IMR-90 (cell line): ENCODE data around the gene CELF5. TPM values are rescaled to one million over a fixed set of nuclear protein-coding genes. Genes with fewer than 3 reads are reported as not detected.

Experiments
- ATAC-seq: fragments of 200-7000 bp; cut with Tn5 transposase; 2 replicates; pipeline ENCODE4 v1.9.1; 2020; ENCODE audit warnings: low read depth, mild to moderate bottlenecking, moderate library complexity
- BruUV-seq: library from RNA; stranded (reverse); fragments of 400-500 nt; replicated peaks from 2 replicates; lab custom pipeline; 2021; lab: Mats Ljungman, UMichigan
- CTCF ChIA-PET: fragments of 300-600 bp; formaldehyde crosslinking; extraction: SDS; loops from one replicate; lab custom pipeline; 2021; ENCODE audit warnings: antibody characterized with exemption; lab: Yijun Ruan, JAX
- POLR2A ChIA-PET: fragments of 300-600 bp; sonication (Branson Sonifier 250); formaldehyde crosslinking; loops from one replicate; lab custom pipeline; 2022; ENCODE audit warnings: antibody characterized with exemption; ENCODE audit not compliant: unreplicated experiment; lab: Charles Lee
- DNase-seq: peaks from one replicate; pipeline ENCODE4 v3.0.0; 2013
- H2AFZ ChIP-seq: replicated peaks from 2 replicates; pipeline ENCODE3; 2013; ENCODE audit warnings: low read length, mild to moderate bottlenecking; ENCODE audit not compliant: poor library complexity
- H2AK5ac ChIP-seq: 2 replicates; pipeline ENCODE4 v1.6.1; 2013; ENCODE audit warnings: low read depth, low read length, inconsistent platforms
- H2AK9ac ChIP-seq: replicated peaks from 2 replicates; pipeline ENCODE3; 2013; ENCODE audit warnings: mild to moderate bottlenecking, low read depth, low read length, moderate library complexity; ENCODE audit not compliant: poor library complexity
- H2BK120ac ChIP-seq: 2 replicates; pipeline ENCODE4 v1.6.1; 2013; ENCODE audit warnings: low read depth, low read length, inconsistent platforms
- H2BK15ac ChIP-seq: 3 replicates; pipeline ENCODE4 v1.6.1; 2013; ENCODE audit warnings: low read depth, low read length, inconsistent platforms
- H2BK20ac ChIP-seq: 2 replicates; pipeline ENCODE4 v1.6.1; 2013; ENCODE audit warnings: low read depth, mild to moderate bottlenecking, inconsistent platforms, low read length, moderate library complexity
- H2BK5ac ChIP-seq: 2 replicates; pipeline ENCODE4 v1.6.1; 2013; ENCODE audit warnings: mild to moderate bottlenecking, low read depth, low read length, inconsistent platforms; ENCODE audit not compliant: poor library complexity, severe bottlenecking
- H3K14ac ChIP-seq: replicated peaks from 2 replicates; pipeline ENCODE4 v1.6.1; 2013; ENCODE audit warnings: low read depth, low read length, inconsistent platforms
- H3K18ac ChIP-seq: 2 replicates; pipeline ENCODE4 v1.6.1; 2013; ENCODE audit warnings: low read depth, low read length, control low read depth
- H3K23ac ChIP-seq: 2 replicates; pipeline ENCODE4 v1.6.1; 2013; ENCODE audit warnings: low read depth, low read length, inconsistent platforms
- H3K27ac ChIP-seq: 2 replicates; pipeline ENCODE4 v1.5.1; 2013; ENCODE audit warnings: mild to moderate bottlenecking, control low read depth, low read length; ENCODE audit not compliant: insufficient read depth
- H3K27me3 ChIP-seq: 2 replicates; pipeline ENCODE4 v1.6.1; 2013; ENCODE audit warnings: low read length; ENCODE audit not compliant: control insufficient read depth, insufficient read depth
- H3K36me3 ChIP-seq: 2 replicates; pipeline ENCODE4 v1.6.1; 2013; ENCODE audit warnings: low read length, mixed read lengths; ENCODE audit not compliant: control insufficient read depth, insufficient read depth
- H3K4ac ChIP-seq: 2 replicates; pipeline ENCODE4 v1.6.1; 2013; ENCODE audit warnings: low read depth, low read length, inconsistent platforms
- H3K4me1 ChIP-seq: 2 replicates; pipeline ENCODE4 v1.6.1; 2013; ENCODE audit warnings: low read length, mixed read lengths; ENCODE audit not compliant: control insufficient read depth, insufficient read depth
- H3K4me2 ChIP-seq: 2 replicates; pipeline ENCODE4 v1.6.1; 2013; ENCODE audit warnings: low read depth, mild to moderate bottlenecking, control low read depth, low read length, moderate library complexity
- H3K4me3 ChIP-seq: 2 replicates; pipeline ENCODE4 v1.5.1; 2013; ENCODE audit warnings: low read depth, mild to moderate bottlenecking, control low read depth, low read length, moderate library complexity; ENCODE audit not compliant: insufficient read depth
- H3K56ac ChIP-seq: 2 replicates; pipeline ENCODE4 v1.6.1; 2013; ENCODE audit warnings: low read length, inconsistent platforms; ENCODE audit not compliant: insufficient read depth; ENCODE audit errors: extremely low read depth
- H3K79me1 ChIP-seq, 2 experiments: 2 replicates each; pipeline ENCODE4 v1.6.1; 2013; ENCODE audit warnings: low read length in 2 of 2, inconsistent platforms in 1 of 2, low read depth in 1 of 2
- H3K9ac ChIP-seq: 2 replicates; pipeline ENCODE4 v1.6.1; 2013; ENCODE audit warnings: low read depth, low read length, control low read depth
- H3K9me1 ChIP-seq: 2 replicates; pipeline ENCODE4 v1.6.1; 2013; ENCODE audit warnings: low read length, inconsistent platforms; ENCODE audit not compliant: insufficient read depth
- H3K9me3 ChIP-seq: 2 replicates; pipeline ENCODE4 v1.6.1; 2013; ENCODE audit warnings: low read length; ENCODE audit not compliant: control insufficient read depth, insufficient read depth
- H4K20me1 ChIP-seq: 2 replicates; pipeline ENCODE4 v1.6.1; 2013; ENCODE audit warnings: low read length, inconsistent platforms; ENCODE audit not compliant: insufficient read depth
- H4K5ac ChIP-seq: 2 replicates; pipeline ENCODE4 v1.6.1; 2013; ENCODE audit warnings: mild to moderate bottlenecking, low read depth, low read length, control low read depth
- H4K8ac ChIP-seq, 2 experiments: 2 replicates each; pipeline ENCODE4 v1.6.1; 2013; ENCODE audit warnings: low read depth in 2 of 2, low read length in 2 of 2, control low read depth in 1 of 2, inconsistent platforms in 1 of 2
- H4K91ac ChIP-seq: 2 replicates; pipeline ENCODE4 v1.6.1; 2013; ENCODE audit warnings: low read depth, low read length, inconsistent platforms; ENCODE audit not compliant: insufficient read depth
- BHLHE40 ChIP-seq: fragments of 150-350 bp; IDR thresholded peaks from 2 replicates; pipeline ENCODE4 v1.6.1; 2016; ENCODE audit warnings: mild to moderate bottlenecking, low read depth, low read length
- CEBPB ChIP-seq: IDR thresholded peaks from 2 replicates; pipeline ENCODE4 v1.6.1; 2012; ENCODE audit warnings: low read depth, low read length, improper control_type of control experiment
- CHD1 ChIP-seq: IDR thresholded peaks from 2 replicates; pipeline ENCODE4 v1.6.1; 2012; ENCODE audit warnings: low read depth, low read length, improper control_type of control experiment
- CTCF ChIP-seq: conservative IDR thresholded peaks from 2 replicates; pipeline ENCODE4 v1.5.1; 2012; ENCODE audit warnings: mild to moderate bottlenecking, low read depth, low read length, improper control_type of control experiment
- ELK1 ChIP-seq: fragments of 150-350 bp; IDR thresholded peaks from 2 replicates; pipeline ENCODE4 v1.6.1; 2016; ENCODE audit warnings: low read depth, mild to moderate bottlenecking, low read length, moderate library complexity, borderline replicate concordance
- FOS ChIP-seq: fragments of 150-350 bp; IDR thresholded peaks from 2 replicates; pipeline ENCODE4 v1.6.1; 2016; ENCODE audit warnings: low read depth, low read length
- MAFK ChIP-seq: IDR thresholded peaks from 2 replicates; pipeline ENCODE4 v1.6.1; 2012; ENCODE audit warnings: low read depth, low read length, improper control_type of control experiment
- MAZ ChIP-seq: IDR thresholded peaks from 2 replicates; pipeline ENCODE4 v1.6.1; 2012; ENCODE audit warnings: low read depth, mild to moderate bottlenecking, low read length, improper control_type of control experiment, moderate library complexity, borderline replicate concordance
- MXI1 ChIP-seq: IDR thresholded peaks from 2 replicates; pipeline ENCODE4 v1.6.1; 2012; ENCODE audit warnings: low read depth, mild to moderate bottlenecking, low read length, moderate library complexity, borderline replicate concordance
- NFE2L2 ChIP-seq: fragments of 150-350 bp; IDR thresholded peaks from 2 replicates; pipeline ENCODE4 v1.6.1; 2016; ENCODE audit warnings: low read depth, mild to moderate bottlenecking, low read length
- POLR2A ChIP-seq: IDR thresholded peaks from 2 replicates; pipeline ENCODE4 v1.6.1; 2012; ENCODE audit warnings: mild to moderate bottlenecking, low read depth, low read length
- RAD21 ChIP-seq: IDR thresholded peaks from 2 replicates; pipeline ENCODE4 v1.6.1; 2012; ENCODE audit warnings: low read length, improper control_type of control experiment
- RCOR1 ChIP-seq: IDR thresholded peaks from 2 replicates; pipeline ENCODE4 v1.6.1; 2012; ENCODE audit warnings: mild to moderate bottlenecking, low read length, improper control_type of control experiment; ENCODE audit not compliant: insufficient replicate concordance
- RFX5 ChIP-seq: IDR thresholded peaks from 2 replicates; pipeline ENCODE4 v1.8.0; 2012; ENCODE audit warnings: low read depth, mild to moderate bottlenecking, low read length, moderate library complexity
- SMC3 ChIP-seq: fragments of 150-350 bp; IDR thresholded peaks from 2 replicates; pipeline ENCODE4 v1.6.1; 2016; ENCODE audit warnings: low read depth, mild to moderate bottlenecking, antibody characterized with exemption, low read length, moderate library complexity
- USF2 ChIP-seq: fragments of 150-350 bp; IDR thresholded peaks from 2 replicates; pipeline ENCODE4 v1.6.1; 2017; ENCODE audit warnings: mild to moderate bottlenecking, antibody characterized with exemption, low read length, low read depth
- WGBS, 2 experiments: methylation state at CpG; one replicate each; pipeline versions ENCODE4 v1.1.5 to v1.1.7; 2013; ENCODE audit warnings: missing lambda C conversion rate in 2 of 2; ENCODE audit not compliant: insufficient read length in 1 of 2; ENCODE audit errors: extremely low coverage in 2 of 2; 5-methylcytosine and 5-hydroxymethylcytosine counted together
- dilution Hi-C: fragments of 300-500 bp; cut with HindIII; formaldehyde crosslinking; loops from one replicate; pipeline ENCODE4 v1.14.3; 2018; ENCODE audit warnings: low sequenced_read_pairs; ENCODE audit not compliant: unreplicated experiment
- in situ Hi-C: fragments of 300-500 bp; cut with MboI; formaldehyde crosslinking; loops from 3 replicates; pipeline ENCODE4 v1.14.3; 2019; ENCODE audit warnings: low sequenced_read_pairs, inconsistent platforms, mixed read lengths
- intact Hi-C: fragments of 100-400 bp; cut with micrococcal nuclease; formaldehyde crosslinking; loops from 2 replicates; pipeline ENCODE4 v1.10.0; 2022
- polyA plus RNA-seq, 3 experiments: library from polyadenylated mRNA; depleted of rRNA; stranded (reverse); fragments of >200 nt; gene quantifications; 2 replicates each; pipeline ENCODE4 v1.2.3, GENCODE V29; 2012; ENCODE audit warnings: low replicate concordance in 1 of 3
- total RNA-seq: library from RNA; depleted of rRNA; stranded (reverse); fragments of >200 nt; gene quantifications from 2 replicates; pipeline ENCODE4 v1.2.3, GENCODE V29; 2012

The CELF5 gene
- total and polyA plus RNA-seq, 2 of the 4 experiments (the other 2 are of a cell fraction) = 0.02 TPM; not detected in 1

GRCh38 chr19:3309724-3310123, 85.3 kb downstream of the CELF5 start:
- Histone ChIP-seq H3K9me1 (no peaks in the 10 kb centered on the region), H3K79me1 (no peaks in the 10 kb centered on the region), H3K14ac (no peak overlapping the region), H3K27me3 (peaks cover 31% of the 10 kb centered on the region), H3K4me1 (no peaks in the 10 kb centered on the region), H3K4ac (no peak overlapping the region), H3K36me3 (no peaks in the 10 kb centered on the region), H4K8ac (no peak overlapping the region), H2BK120ac (no peak overlapping the region), H4K20me1 (no peaks in the 10 kb centered on the region), H4K5ac (no peak overlapping the region), H3K27ac (no peak overlapping the region), H2BK15ac (no peak overlapping the region), H2BK5ac (no peak overlapping the region), H3K23ac (no peak overlapping the region), H3K56ac (no peak overlapping the region), H2AK9ac (no peak overlapping the region), H2AFZ (no peak overlapping the region), H4K91ac (no peak overlapping the region), H3K4me3 (no peak overlapping the region), H2AK5ac (no peak overlapping the region), H3K9ac (no peak overlapping the region), H3K18ac (no peak overlapping the region), H3K4me2 (no peak overlapping the region), H2BK20ac (no peak overlapping the region), H3K9me3 (peaks cover 3% of the 10 kb centered on the region)
- no peak for DNase-seq
- BruUV-seq = no TSS peak
- dilution Hi-C loops (no loop called here), in situ Hi-C loops (loop anchor here (25.0 kb wide), 1 partner anchor 303 kb away; the partner anchor contains the start of gene TBXA2R), intact Hi-C loops (loop anchor here (5.0 kb wide), 1 partner anchor 163 kb away; no protein-coding TSS in a partner anchor)
- ChIA-PET CTCF (no interaction called here), POLR2A (no interaction called here)
- ATAC-seq = no peak
- WGBS, 2 experiments = 50% methylated on average over 1 of the region's 1 CpG; no CpG with 5 or more reads in 1 of the 2 experiments
- no peak for TF ChIP-seq POLR2A
- TF ChIP-seq MXI1 = no peak
- no peak for TF ChIP-seq CHD1
- TF ChIP-seq FOS = no peak
- no peak for TF ChIP-seq CTCF
- no peak for TF ChIP-seq CEBPB
- TF ChIP-seq ELK1 = no peak
- no peak for TF ChIP-seq USF2
- no peak for TF ChIP-seq MAFK
- TF ChIP-seq RAD21 = no peak
- no peak for TF ChIP-seq RFX5
- no peak for TF ChIP-seq RCOR1
- no peak for TF ChIP-seq SMC3
- no peak for TF ChIP-seq MAZ
- no peak for TF ChIP-seq BHLHE40
- TF ChIP-seq NFE2L2 = no peak
